ENCODE measurements around the gene PKMYT1.

PKMYT1 gene

GRCh38 chr16:2942045-2942444 is 38.2 kb downstream of the PKMYT1 start:
- no peak for TF ChIP-seq CTCF (conservative IDR thresholded peaks at IDR 0.05; ENCODE audit: low read depth, low read length)
- no peak overlapping the region for H3K4me3 ChIP-seq (ENCODE audit: low read depth, low read length)
- DNase-seq (ENCODE audit: low read depth), result no peak

DNA sequence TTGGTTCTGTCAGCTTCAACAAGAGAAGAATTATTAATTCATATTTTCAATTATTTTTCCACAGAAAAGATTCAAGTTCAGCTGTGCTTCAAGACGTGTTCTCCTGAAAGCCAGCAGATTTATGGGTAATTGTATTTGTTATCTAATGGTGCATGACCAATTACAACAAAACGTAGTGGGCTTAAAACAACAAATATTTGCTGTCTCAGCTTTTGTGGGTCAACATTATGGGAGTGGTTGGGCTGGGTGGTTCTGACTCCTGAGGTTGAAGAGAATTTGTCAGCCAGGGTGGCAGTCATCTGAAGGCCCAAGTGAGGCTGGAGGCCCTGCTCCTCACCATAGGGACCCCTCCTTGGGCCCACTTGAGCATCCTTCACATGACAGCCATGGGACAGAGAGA is 40.3 kb downstream of the PKMYT1 start:
- DNase-seq (ENCODE audit: low read depth), result no peak

DNA sequence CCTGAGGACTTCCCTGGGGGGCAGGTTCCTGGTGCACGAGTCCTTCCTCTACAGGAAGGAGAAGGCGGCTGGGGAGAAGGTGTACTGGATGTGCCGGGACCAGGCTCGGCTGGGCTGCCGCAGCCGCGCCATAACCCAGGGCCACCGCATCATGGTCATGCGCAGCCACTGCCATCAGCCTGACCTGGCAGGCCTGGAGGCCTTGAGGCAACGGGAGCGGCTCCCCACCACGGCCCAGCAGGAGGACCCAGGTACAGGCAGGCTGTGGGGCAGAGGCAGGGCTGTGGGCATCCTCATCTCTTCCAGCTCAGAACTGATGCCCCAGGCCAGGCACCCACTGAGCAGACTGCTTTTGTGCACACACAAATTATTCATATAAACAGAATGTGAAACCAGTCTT is 42.0 kb downstream of the PKMYT1 start:
- no peak overlapping the region for H3K4me3 ChIP-seq (ENCODE audit: low read depth, low read length)
- DNase-seq (ENCODE audit: low read depth), result no peak
- TF ChIP-seq CTCF (conservative IDR thresholded peaks at IDR 0.05; ENCODE audit: low read depth, low read length), result no peak

More for the DNA sequence above, 40.3 kb downstream of the PKMYT1 start:
- no peak overlapping the region for H3K4me3 ChIP-seq (ENCODE audit: low read depth, low read length)
- no peak for TF ChIP-seq CTCF (conservative IDR thresholded peaks at IDR 0.05; ENCODE audit: low read depth, low read length)

- H3K4me3 ChIP-seq (ENCODE audit: low read depth, low read length), result no peak overlapping the region
- no peak for TF ChIP-seq CTCF (conservative IDR thresholded peaks at IDR 0.05; ENCODE audit: low read depth, low read length)
- DNase-seq (ENCODE audit: low read depth), result no peak
These were observed 43.1 kb downstream of the PKMYT1 start for GRCh38 chr16:2937170-2937569.

GRCh38 chr16:2936436-2937011 is 43.7 kb downstream of the PKMYT1 start:
- H3K4me3 ChIP-seq (ENCODE audit: low read depth, low read length), result no peak overlapping the region
- no peak for TF ChIP-seq CTCF (conservative IDR thresholded peaks at IDR 0.05; ENCODE audit: low read depth, low read length)
- DNase-seq (ENCODE audit: low read depth), result no peak

- TF ChIP-seq CTCF (conservative IDR thresholded peaks at IDR 0.05; ENCODE audit: low read depth, low read length), result no peak
- no peak for DNase-seq (ENCODE audit: low read depth)
- no peak overlapping the region for H3K4me3 ChIP-seq (ENCODE audit: low read depth, low read length)
These were observed 45.8 kb downstream of the PKMYT1 start for GRCh38 chr16:2934450-2934849.

- no peak overlapping the region for H3K4me3 ChIP-seq (ENCODE audit: low read depth, low read length)
- DNase-seq (ENCODE audit: low read depth), result no peak
- no peak for TF ChIP-seq CTCF (conservative IDR thresholded peaks at IDR 0.05; ENCODE audit: low read depth, low read length)
These were observed 46.5 kb downstream of the PKMYT1 start for GRCh38 chr16:2933701-2934100.
